ENCODE results near the gene NOXO1.
A peak's percentile ranks its signal among the peaks of the same experiment; 100 is the strongest.

Gene NOXO1

DNA sequence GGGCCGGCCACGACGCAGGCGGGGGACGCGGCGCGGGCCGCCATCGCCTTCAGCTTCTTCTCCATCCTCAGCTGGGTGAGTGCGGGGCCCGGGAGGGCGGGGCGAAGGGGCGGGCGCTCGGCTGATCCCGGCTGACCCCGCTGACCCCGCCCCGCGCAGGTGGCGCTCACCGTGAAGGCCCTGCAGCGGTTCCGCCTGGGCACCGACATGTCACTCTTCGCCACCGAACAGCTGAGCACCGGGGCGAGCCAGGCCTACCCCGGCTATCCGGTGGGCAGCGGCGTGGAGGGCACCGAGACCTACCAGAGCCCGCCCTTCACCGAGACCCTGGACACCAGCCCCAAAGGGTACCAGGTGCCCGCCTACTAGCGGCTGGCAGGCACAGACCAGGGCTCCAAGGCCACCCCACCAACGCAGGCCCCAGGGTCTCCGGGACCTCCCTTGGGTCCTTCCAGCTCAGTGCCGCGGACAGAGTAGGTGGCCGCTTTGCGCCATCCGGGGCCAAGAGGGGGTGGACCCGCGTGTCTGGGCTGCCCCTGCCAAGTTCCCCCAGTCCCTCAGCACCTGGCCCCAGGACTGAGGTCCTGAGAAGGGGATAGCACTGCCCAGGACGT, 11.5 kb upstream of the NOXO1 start:
- H3K4me3 ChIP-seq (ENCODE audit: low read depth, low read length): no peak overlapping the region
- no peak for DNase-seq (ENCODE audit: low read depth)
- TF ChIP-seq, protein P1, sequence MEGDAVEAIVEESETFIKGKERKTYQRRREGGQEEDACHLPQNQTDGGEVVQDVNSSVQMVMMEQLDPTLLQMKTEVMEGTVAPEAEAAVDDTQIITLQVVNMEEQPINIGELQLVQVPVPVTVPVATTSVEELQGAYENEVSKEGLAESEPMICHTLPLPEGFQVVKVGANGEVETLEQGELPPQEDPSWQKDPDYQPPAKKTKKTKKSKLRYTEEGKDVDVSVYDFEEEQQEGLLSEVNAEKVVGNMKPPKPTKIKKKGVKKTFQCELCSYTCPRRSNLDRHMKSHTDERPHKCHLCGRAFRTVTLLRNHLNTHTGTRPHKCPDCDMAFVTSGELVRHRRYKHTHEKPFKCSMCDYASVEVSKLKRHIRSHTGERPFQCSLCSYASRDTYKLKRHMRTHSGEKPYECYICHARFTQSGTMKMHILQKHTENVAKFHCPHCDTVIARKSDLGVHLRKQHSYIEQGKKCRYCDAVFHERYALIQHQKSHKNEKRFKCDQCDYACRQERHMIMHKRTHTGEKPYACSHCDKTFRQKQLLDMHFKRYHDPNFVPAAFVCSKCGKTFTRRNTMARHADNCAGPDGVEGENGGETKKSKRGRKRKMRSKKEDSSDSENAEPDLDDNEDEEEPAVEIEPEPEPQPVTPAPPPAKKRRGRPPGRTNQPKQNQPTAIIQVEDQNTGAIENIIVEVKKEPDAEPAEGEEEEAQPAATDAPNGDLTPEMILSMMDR (IDR thresholded peaks at IDR 0.05; ENCODE audit: low read depth, low read length, missing control alignments): no peak

DNA sequence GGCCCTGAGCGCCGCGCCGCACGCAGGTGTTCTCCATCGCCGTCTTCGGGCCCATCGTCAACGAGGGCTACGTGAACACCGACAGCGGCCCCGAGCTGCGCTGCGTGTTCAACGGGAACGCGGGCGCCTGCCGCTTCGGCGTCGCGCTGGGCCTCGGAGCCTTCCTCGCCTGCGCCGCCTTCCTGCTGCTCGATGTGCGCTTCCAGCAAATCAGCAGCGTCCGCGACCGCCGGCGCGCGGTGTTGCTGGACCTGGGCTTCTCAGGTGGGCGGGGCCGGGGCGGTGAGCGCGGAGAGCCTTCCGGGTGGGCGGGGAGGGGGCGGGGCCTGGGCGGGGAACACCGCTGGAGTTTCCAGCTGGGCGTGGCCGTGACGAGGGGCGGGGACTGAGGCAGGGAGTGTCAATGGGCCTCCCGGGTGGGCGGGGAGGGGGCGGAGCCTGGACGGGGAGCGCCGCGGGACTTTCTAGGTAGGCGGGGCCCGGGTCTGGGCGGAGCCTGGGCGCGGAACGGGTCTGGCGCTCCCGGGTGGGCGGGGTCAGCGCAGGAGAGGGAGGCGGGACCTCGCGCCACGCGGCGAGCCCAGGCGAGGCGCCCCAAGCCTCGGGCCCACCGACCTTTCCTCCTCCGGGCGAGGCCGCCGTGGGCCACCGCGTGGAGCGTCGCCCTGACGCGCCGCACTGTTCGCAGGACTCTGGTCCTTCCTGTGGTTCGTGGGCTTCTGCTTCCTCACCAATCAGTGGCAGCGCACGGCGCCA, 10.9 kb upstream of the NOXO1 start:
- peak; percentile 68 for DNase-seq (ENCODE audit: low read depth)
- TF ChIP-seq, protein P1 (IDR thresholded peaks at IDR 0.05; ENCODE audit: low read depth, low read length, missing control alignments): no peak
- H3K4me3 ChIP-seq (ENCODE audit: low read depth, low read length): peak overlapping the region; percentile 52

DNA sequence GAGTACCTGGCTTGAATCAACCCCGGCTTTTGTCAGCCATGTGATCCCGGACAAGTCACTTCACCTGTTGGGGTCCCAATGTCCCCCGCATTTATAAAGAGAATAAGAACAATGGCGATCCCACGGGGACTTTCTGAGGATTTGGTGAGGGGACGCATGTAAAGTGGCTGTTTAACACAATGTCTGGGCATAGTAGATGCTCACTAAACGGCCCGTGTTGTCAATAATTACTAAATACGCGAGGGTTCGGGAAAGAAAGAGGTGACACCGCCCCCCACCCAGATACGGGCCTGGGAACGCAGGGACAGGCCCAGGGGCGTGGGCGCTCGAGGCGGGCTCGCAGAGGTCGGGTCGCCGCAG, 10.3 kb upstream of the NOXO1 start:
- no peak for DNase-seq (ENCODE audit: low read depth)
- TF ChIP-seq, protein P1 (IDR thresholded peaks at IDR 0.05; ENCODE audit: low read depth, low read length, missing control alignments): no peak
- peak overlapping the region; percentile 52 for H3K4me3 ChIP-seq (ENCODE audit: low read depth, low read length)

DNA sequence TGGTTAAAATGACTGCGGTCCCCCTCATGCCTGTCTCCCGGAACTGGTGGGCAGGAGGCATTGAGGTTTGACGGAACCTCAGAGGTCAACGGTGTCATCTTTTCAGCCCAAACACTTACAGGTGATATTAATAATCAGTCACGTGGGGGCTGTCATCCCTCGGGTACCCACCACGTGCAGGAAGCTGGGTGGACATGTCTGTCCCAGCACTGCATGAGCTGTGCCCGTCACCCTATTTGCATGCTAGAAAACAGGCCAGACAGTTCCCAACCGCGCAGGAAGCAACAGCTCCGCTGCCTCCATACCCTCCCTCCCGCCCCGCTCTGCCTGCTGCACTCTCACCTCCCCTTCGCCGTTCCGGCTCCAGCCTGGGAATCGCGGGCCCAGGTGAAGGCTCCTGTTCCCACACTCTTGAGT, 9.9 kb upstream of the NOXO1 start:
- TF ChIP-seq, protein P1 (IDR thresholded peaks at IDR 0.05; ENCODE audit: low read depth, low read length, missing control alignments): no peak
- DNase-seq (ENCODE audit: low read depth): peak; percentile 68
- H3K4me3 ChIP-seq (ENCODE audit: low read depth, low read length): peak overlapping the region; percentile 63

DNA sequence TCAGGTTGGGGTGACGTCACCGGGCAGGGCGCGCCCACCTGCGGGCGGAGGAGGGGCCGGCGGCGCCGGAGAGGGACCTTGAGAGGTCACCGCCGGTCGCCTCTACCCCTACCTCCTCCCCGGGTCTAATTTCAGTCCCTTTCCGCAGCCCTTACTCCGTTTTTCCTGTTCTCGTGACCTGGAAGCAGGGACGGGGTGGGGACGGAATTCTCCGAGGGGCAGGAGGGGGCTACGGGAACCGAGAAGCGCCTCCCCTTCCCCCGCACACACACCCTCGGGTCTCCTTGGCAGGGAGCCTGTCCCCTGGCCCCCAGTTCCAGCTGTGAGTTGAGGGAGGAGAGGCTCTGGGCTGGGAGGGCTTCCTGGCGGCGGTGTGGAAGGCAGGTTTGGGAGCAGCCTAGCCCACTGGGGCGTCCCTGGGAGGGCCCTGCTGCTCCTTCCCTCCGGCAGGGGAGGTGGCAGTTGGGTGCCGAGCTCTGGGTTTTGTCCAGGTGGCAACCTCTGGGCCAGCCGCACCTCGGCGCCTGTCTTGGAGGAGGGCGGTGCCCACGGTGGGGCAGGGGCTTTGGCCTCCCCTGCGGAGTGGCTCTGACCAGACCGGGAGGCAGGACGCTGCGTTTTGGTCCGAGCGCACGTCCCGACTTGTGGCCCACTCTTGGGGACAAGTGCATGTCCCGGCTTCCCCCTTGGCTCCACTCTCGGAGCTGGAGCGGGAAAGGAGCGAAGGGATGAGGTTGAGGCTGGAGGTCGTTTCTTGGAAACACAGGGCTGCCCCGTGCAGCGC, 9.3 kb upstream of the NOXO1 start:
- no peak for DNase-seq (ENCODE audit: low read depth)
- peak overlapping the region; percentile 63 for H3K4me3 ChIP-seq (ENCODE audit: low read depth, low read length)
- TF ChIP-seq, protein P1 (IDR thresholded peaks at IDR 0.05; ENCODE audit: low read depth, low read length, missing control alignments): no peak

DNA sequence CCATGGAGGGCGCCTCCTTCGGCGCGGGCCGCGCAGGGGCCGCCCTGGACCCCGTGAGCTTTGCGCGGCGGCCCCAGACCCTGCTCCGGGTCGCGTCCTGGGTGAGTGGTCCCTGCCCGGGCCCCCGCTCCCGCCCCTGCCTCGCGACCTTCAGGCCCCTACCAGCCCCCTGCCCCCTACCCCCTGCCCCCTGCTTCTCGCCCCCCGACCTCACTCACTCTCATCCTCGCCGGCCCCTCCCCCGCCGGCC, 8.8 kb upstream of the NOXO1 start:
- DNase-seq (ENCODE audit: low read depth): no peak
- H3K4me3 ChIP-seq (ENCODE audit: low read depth, low read length): peak overlapping the region; percentile 63
- TF ChIP-seq, protein P1 (IDR thresholded peaks at IDR 0.05; ENCODE audit: low read depth, low read length, missing control alignments): no peak

Data from GM12864 (cell line).